H9 (cell line): ENCODE measurements around the gene FAM53A. TPM values are rescaled to one million over a fixed set of nuclear protein-coding genes. Genes with fewer than 3 reads are reported as not detected.

Experiments used
- DNase-seq: peaks from one replicate; pipeline ENCODE4 v3.0.0-alpha.2; 2017
- H2AFZ ChIP-seq: one replicate; pipeline ENCODE4 v1.6.1; 2013; ENCODE audit warnings: mild to moderate bottlenecking, low read length, control low read depth, moderate library complexity
- H2AK5ac ChIP-seq: 2 replicates; pipeline ENCODE4 v1.6.1; 2013; ENCODE audit warnings: low read length, control low read depth, mixed read lengths; ENCODE audit not compliant: insufficient read length
- H2BK120ac ChIP-seq: one replicate; pipeline ENCODE4 v1.6.1; 2013; ENCODE audit warnings: low read depth, mild to moderate bottlenecking, low read length, control low read depth, inconsistent platforms; ENCODE audit not compliant: poor library complexity, severe bottlenecking
- H2BK12ac ChIP-seq: 2 replicates; pipeline ENCODE4 v1.6.1; 2013; ENCODE audit warnings: low read length, control low read depth, mixed read lengths, low read depth; ENCODE audit not compliant: insufficient read length
- H2BK15ac ChIP-seq: 2 replicates; pipeline ENCODE4 v1.6.1; 2013; ENCODE audit warnings: low read depth, low read length, control low read depth
- H2BK20ac ChIP-seq: one replicate; pipeline ENCODE4 v1.6.1; 2013; ENCODE audit warnings: low read depth, mild to moderate bottlenecking, low read length, control low read depth, inconsistent platforms; ENCODE audit not compliant: poor library complexity, severe bottlenecking
- H2BK5ac ChIP-seq: 2 replicates; pipeline ENCODE4 v1.6.1; 2013; ENCODE audit warnings: low read length, control low read depth, mixed read lengths; ENCODE audit not compliant: insufficient read length
- H3K14ac ChIP-seq: 2 replicates; pipeline ENCODE4 v1.6.1; 2013; ENCODE audit warnings: low read length, control low read depth; ENCODE audit not compliant: insufficient read depth
- H3K18ac ChIP-seq: 2 replicates; pipeline ENCODE4 v1.6.1; 2013; ENCODE audit warnings: low read depth, mild to moderate bottlenecking, mixed read lengths, low read length, control low read depth; ENCODE audit not compliant: insufficient read length
- H3K23ac ChIP-seq: 2 replicates; pipeline ENCODE4 v1.6.1; 2013; ENCODE audit warnings: low read length, control low read depth, mixed read lengths, low read depth; ENCODE audit not compliant: insufficient read length
- H3K23me2 ChIP-seq: 2 replicates; pipeline ENCODE4 v1.6.1; 2013; ENCODE audit warnings: low read depth, mild to moderate bottlenecking, mixed read lengths, low read length, control low read depth; ENCODE audit not compliant: insufficient read length, poor library complexity, severe bottlenecking
- H3K27ac ChIP-seq: 2 replicates; pipeline ENCODE4 v1.5.1; 2013; ENCODE audit warnings: low read length, control low read depth, mixed read lengths, low read depth; ENCODE audit not compliant: insufficient read length
- H3K27me3 ChIP-seq: 2 replicates; pipeline ENCODE4 v1.6.1; 2013; ENCODE audit warnings: low read length, control low read depth, inconsistent platforms; ENCODE audit not compliant: insufficient read depth
- H3K4ac ChIP-seq: 2 replicates; pipeline ENCODE4 v1.6.1; 2013; ENCODE audit warnings: low read depth, mild to moderate bottlenecking, control low read depth, inconsistent platforms, low read length, moderate library complexity
- H3K4me1 ChIP-seq: 2 replicates; pipeline ENCODE4 v1.6.1; 2013; ENCODE audit warnings: low read length, control low read depth, inconsistent platforms; ENCODE audit not compliant: insufficient read depth
- H3K4me2 ChIP-seq: 2 replicates; pipeline ENCODE4 v1.6.1; 2013; ENCODE audit warnings: low read length, control low read depth, mixed read lengths; ENCODE audit not compliant: insufficient read length, insufficient read depth
- H3K56ac ChIP-seq: 2 replicates; pipeline ENCODE4 v1.6.1; 2013; ENCODE audit warnings: low read depth, mild to moderate bottlenecking, mixed read lengths, low read length, control low read depth; ENCODE audit not compliant: insufficient read length
- H3K79me1 ChIP-seq: 2 replicates; pipeline ENCODE4 v1.6.1; 2013; ENCODE audit warnings: low read depth, mild to moderate bottlenecking, moderate library complexity, low read length, control low read depth, inconsistent platforms; ENCODE audit not compliant: insufficient read depth, poor library complexity, severe bottlenecking
- H3K79me2 ChIP-seq: 2 replicates; pipeline ENCODE4 v1.6.1; 2013; ENCODE audit warnings: low read length, control low read depth, inconsistent platforms; ENCODE audit not compliant: insufficient read depth
- H3K9ac ChIP-seq: 2 replicates; pipeline ENCODE4 v1.6.1; 2013; ENCODE audit warnings: low read length, control low read depth, mixed read lengths; ENCODE audit not compliant: insufficient read length; ENCODE audit errors: extremely low read depth
- H3K9me3 ChIP-seq: one replicate; pipeline ENCODE4 v1.6.1; 2013; ENCODE audit warnings: low read depth, low read length, inconsistent platforms; ENCODE audit not compliant: control insufficient read depth
- H3T11ph ChIP-seq: one replicate; pipeline ENCODE4 v1.6.1; 2013; ENCODE audit warnings: mild to moderate bottlenecking, low read length, control low read depth, inconsistent platforms
- H4K20me1 ChIP-seq: one replicate; pipeline ENCODE4 v1.6.1; 2013; ENCODE audit not compliant: control insufficient read depth, insufficient read length, insufficient read depth
- H4K5ac ChIP-seq: 2 replicates; pipeline ENCODE4 v1.6.1; 2013; ENCODE audit warnings: low read depth, mild to moderate bottlenecking, mixed read lengths, low read length, control low read depth; ENCODE audit not compliant: insufficient read length
- H4K8ac ChIP-seq: replicated peaks from 2 replicates; pipeline ENCODE4 v1.6.1; 2013; ENCODE audit warnings: low read length, control low read depth, mixed read lengths, low read depth; ENCODE audit not compliant: insufficient read length
- H4K91ac ChIP-seq: 2 replicates; pipeline ENCODE4 v1.6.1; 2013; ENCODE audit warnings: low read depth, mild to moderate bottlenecking, moderate library complexity, mixed read lengths, low read length, control low read depth; ENCODE audit not compliant: insufficient read length
- H3K27ac Mint-ChIP-seq, 3 experiments: 2 replicates in 2 of 3; 3 replicates in 1 of 3; pipeline ENCODE4 v1.8.0; 2020 to 2021; ENCODE audit warnings: mixed read lengths in 3 of 3, mild to moderate bottlenecking in 1 of 3, moderate library complexity in 1 of 3
- H3K27me3 Mint-ChIP-seq: 2 replicates; pipeline ENCODE4 v1.8.0; 2021; ENCODE audit warnings: low read depth, mild to moderate bottlenecking, moderate library complexity, mixed read lengths
- H3K36me3 Mint-ChIP-seq, 3 experiments: 2 replicates in 2 of 3; 3 replicates in 1 of 3; pipeline ENCODE4 v1.8.0; 2020 to 2021; ENCODE audit warnings: low read depth in 3 of 3, mixed read lengths in 3 of 3; ENCODE audit not compliant: insufficient read depth in 1 of 3
- H3K4me1 Mint-ChIP-seq, 2 experiments: 2 replicates each; pipeline ENCODE4 v1.8.0; 2020; ENCODE audit warnings: mixed read lengths in 2 of 2
- H3K4me3 Mint-ChIP-seq, 2 experiments: 2 replicates in 1 of 2; 3 replicates in 1 of 2; pipeline ENCODE4 v1.8.0; 2020 to 2021; ENCODE audit warnings: mild to moderate bottlenecking in 2 of 2, mixed read lengths in 2 of 2, moderate library complexity in 1 of 2
- H3K9me3 Mint-ChIP-seq, 2 experiments: 2 replicates in 1 of 2; 3 replicates in 1 of 2; pipeline ENCODE4 v1.8.0; 2020; ENCODE audit warnings: mild to moderate bottlenecking in 2 of 2, mixed read lengths in 2 of 2, moderate library complexity in 1 of 2
- WGBS: extraction: QIAGEN DNeasy Blood & Tissue Kit; methylation state at CpG from one replicate; pipeline ENCODE4 v1.1.7; 2013; ENCODE audit warnings: missing lambda C conversion rate, low lambda C conversion rate, mixed read lengths; ENCODE audit not compliant: insufficient read length; ENCODE audit errors: extremely low coverage; 5-methylcytosine and 5-hydroxymethylcytosine counted together
- total RNA-seq: library from RNA; stranded (reverse); gene quantifications from 2 replicates; pipeline ENCODE4 v1.2.1, GENCODE V29; 2021
- TF ChIP-seq, protein P1 (sequence below): fragments of 200-600 bp; sonication (generic); conservative IDR thresholded peaks from 3 replicates; pipeline ENCODE4 v1.8.0; 2021; ENCODE audit warnings: antibody characterized with exemption, mild to moderate bottlenecking

Gene FAM53A
- total RNA-seq, 1 experiment from 2014 or later, result 2.4 TPM

DNA sequence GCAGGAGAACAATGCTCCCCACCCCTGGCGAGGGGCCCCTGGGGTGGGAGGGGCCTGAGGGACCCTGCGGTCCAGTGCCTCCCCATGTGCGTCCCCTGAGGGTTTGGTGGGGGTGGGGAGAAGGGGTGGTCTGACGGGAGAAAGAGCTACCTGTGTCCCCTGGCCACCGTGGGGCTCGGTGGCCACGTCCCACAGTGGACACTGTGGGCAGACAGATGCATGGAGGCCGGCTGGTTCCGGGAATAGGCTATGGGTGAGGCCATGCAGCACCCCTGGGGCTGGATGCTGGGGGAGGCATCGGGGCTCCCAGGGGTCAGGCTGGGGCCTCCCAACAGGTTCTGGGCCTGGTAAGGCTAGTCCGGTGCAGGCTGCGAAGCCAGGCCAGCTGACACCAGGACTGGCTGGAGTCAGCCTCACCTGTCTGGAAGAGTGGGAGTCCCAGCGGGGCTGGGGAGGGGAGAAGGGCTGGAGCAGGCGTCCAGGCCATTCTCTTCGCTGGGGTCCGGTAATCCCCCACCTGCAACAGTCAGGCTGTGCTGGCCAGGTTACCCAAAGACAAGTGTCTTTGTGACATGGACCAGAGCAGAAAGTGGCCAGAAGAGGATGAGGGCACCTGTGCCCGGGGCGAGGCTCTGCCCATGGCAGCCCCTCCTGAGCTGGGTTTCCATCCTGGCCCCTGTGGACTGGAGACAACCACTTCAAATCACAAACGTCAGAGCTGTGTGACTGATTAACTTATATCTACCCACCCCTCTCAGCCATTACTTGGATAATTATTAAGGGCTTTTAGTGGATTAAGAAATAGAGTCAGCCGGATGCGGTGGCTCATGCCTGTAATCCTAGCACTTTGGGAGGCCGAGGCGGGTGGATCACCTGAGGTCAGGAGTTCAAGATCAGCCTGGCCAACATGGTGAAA lies 1.4 kb upstream of the FAM53A start:
- Histone ChIP-seq H2AK5ac (no peak overlapping the region), H3K18ac (no peak overlapping the region), H3K4me1 (no peaks in the 10 kb centered on the region), H2BK5ac (no peak overlapping the region), H3K9me3 (no peaks in the 10 kb centered on the region), H3K79me1 (no peaks in the 10 kb centered on the region), H3K23ac (no peak overlapping the region), H3K27me3 (peaks cover 7% of the 10 kb centered on the region; the same call in 1 of the 2 replicates), H3T11ph (no peak overlapping the region), H3K23me2 (peaks cover 2% of the 10 kb centered on the region), H3K27ac (no peak overlapping the region), H3K14ac (no peak overlapping the region), H2BK120ac (no peak overlapping the region), H3K79me2 (no peaks in the 10 kb centered on the region), H2BK12ac (no peak overlapping the region), H3K4me2 (no peak overlapping the region), H4K5ac (no peak overlapping the region), H2BK20ac (no peak overlapping the region), H2AFZ (no peak overlapping the region), H4K8ac (no peak overlapping the region), H4K20me1 (no peaks in the 10 kb centered on the region), H4K91ac (no peak overlapping the region), H3K56ac (no peak overlapping the region), H3K4ac (no peak overlapping the region), H3K9ac (no peak overlapping the region), H2BK15ac (no peak overlapping the region)
- peaks cover 2 to 6% (median 5%) of the 10 kb centered on the region in 3 experiments; a peak in 6 of 7 replicates for H3K36me3 Mint-ChIP-seq
- no CpG with 5 or more reads among the region's 23 CpGs for WGBS
- H3K27me3 Mint-ChIP-seq, result peaks cover 28% of the 10 kb centered on the region
- TF ChIP-seq, protein P1, sequence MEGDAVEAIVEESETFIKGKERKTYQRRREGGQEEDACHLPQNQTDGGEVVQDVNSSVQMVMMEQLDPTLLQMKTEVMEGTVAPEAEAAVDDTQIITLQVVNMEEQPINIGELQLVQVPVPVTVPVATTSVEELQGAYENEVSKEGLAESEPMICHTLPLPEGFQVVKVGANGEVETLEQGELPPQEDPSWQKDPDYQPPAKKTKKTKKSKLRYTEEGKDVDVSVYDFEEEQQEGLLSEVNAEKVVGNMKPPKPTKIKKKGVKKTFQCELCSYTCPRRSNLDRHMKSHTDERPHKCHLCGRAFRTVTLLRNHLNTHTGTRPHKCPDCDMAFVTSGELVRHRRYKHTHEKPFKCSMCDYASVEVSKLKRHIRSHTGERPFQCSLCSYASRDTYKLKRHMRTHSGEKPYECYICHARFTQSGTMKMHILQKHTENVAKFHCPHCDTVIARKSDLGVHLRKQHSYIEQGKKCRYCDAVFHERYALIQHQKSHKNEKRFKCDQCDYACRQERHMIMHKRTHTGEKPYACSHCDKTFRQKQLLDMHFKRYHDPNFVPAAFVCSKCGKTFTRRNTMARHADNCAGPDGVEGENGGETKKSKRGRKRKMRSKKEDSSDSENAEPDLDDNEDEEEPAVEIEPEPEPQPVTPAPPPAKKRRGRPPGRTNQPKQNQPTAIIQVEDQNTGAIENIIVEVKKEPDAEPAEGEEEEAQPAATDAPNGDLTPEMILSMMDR, result no peak
- no peak for DNase-seq
- H3K27ac Mint-ChIP-seq, result no peak overlapping the region
- no peak overlapping the region for H3K4me3 Mint-ChIP-seq
- H3K9me3 Mint-ChIP-seq, result peaks cover 2% of the 10 kb centered on the region in 2 experiments; a peak in 1 of 5 replicates
- peaks cover 16% of the 10 kb centered on the region in 2 experiments for H3K4me1 Mint-ChIP-seq
